SK-MEL-5 (cell line): Measurements from ENCODE around the gene FOXC2. TPM values are rescaled to one million over a fixed set of nuclear protein-coding genes. Genes with fewer than 3 reads are reported as not detected.
"Not testable (repeated sequence)": the region's sequence is repeated elsewhere in the genome, so short reads cannot be mapped to it uniquely, and the experiment has no call there.

ENCODE experiments used
- DNase-seq: peaks from one replicate; pipeline ENCODE4 v3.0.0-alpha.2; 2016; ENCODE audit warnings: low read depth, low spot score
- in situ Hi-C: cut with HindIII; loops from 2 replicates; pipeline ENCODE4 v1.10.0; 2016; ENCODE audit warnings: low sequenced_read_pairs, high pct_unique_total_duplicates, low pct_unique_long_range_greater_than_20kb
- total RNA-seq: library from RNA; depleted of rRNA; stranded (reverse); fragments of >200 nt; shearing (Covaris generic); gene quantifications from 2 replicates; pipeline ENCODE4 v1.2.3, GENCODE V29; 2014

FOXC2 gene
- total RNA-seq, 1 experiment from 2014 or later: not detected

GRCh38 chr16:86577314-86577971 lies 10.8 kb downstream of the FOXC2 start:
- no peak for DNase-seq
- in situ Hi-C loops: no loop called here

GRCh38 chr16:86578061-86578599 lies 11.5 kb downstream of the FOXC2 start, which contains the start of gene FOXL1:
TSS of gene FOXL1 (plus strand) at chr16:86578549. CDS start at chr16:86578724, 175 bp downstream.
- in situ Hi-C loops: no loop called here
- DNase-seq: no peak

- no peak for DNase-seq
- in situ Hi-C loops: no loop called here
Observed at GRCh38 chr16:86578611-86579267, 12.1 kb downstream of the FOXC2 start.

DNA sequence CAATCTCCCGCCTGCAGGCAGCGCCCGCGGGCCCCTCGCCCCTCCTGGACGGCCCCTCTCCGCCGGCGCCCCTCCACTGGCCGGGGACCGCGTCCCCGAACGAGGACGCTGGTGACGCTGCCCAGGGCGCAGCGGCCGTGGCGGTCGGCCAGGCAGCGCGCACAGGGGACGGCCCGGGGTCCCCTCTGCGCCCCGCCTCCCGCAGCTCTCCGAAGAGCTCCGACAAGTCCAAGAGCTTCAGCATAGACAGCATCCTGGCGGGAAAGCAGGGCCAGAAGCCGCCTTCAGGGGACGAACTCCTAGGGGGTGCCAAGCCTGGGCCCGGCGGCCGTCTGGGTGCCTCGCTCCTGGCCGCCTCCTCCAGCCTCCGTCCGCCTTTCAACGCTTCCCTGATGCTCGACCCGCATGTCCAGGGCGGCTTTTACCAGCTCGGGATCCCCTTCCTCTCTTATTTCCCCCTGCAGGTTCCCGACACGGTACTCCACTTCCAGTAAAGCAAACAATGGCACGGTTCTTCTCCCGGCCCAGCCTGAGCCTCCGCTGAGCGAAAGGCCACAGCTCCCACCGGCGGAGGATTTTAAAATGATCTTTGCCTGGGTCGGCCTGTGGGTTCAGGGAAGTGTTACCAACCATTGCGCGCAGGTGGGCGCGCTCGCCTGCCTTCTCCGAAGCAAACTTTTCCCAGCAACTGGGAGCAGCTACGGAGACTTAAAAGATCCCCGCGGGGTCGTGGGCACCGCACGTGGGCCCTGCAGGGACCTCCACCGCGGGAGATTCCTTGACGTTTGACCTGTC lies 12.8 kb downstream of the FOXC2 start:
- in situ Hi-C loops: no loop called here
- no peak for DNase-seq

- in situ Hi-C loops: no loop called here
- no peak for DNase-seq
Observed at GRCh38 chr16:86580063-86580790, 13.6 kb downstream of the FOXC2 start.

GRCh38 chr16:86580791-86581170 lies 14.2 kb downstream of the FOXC2 start:
- in situ Hi-C loops: no loop called here

GRCh38 chr16:86581458-86581857 lies 14.8 kb downstream of the FOXC2 start:
- DNase-seq: no peak
- in situ Hi-C loops: no loop called here

More at GRCh38 chr16:86580791-86581170, 14.2 kb downstream of the FOXC2 start:
- no peak for DNase-seq

DNA sequence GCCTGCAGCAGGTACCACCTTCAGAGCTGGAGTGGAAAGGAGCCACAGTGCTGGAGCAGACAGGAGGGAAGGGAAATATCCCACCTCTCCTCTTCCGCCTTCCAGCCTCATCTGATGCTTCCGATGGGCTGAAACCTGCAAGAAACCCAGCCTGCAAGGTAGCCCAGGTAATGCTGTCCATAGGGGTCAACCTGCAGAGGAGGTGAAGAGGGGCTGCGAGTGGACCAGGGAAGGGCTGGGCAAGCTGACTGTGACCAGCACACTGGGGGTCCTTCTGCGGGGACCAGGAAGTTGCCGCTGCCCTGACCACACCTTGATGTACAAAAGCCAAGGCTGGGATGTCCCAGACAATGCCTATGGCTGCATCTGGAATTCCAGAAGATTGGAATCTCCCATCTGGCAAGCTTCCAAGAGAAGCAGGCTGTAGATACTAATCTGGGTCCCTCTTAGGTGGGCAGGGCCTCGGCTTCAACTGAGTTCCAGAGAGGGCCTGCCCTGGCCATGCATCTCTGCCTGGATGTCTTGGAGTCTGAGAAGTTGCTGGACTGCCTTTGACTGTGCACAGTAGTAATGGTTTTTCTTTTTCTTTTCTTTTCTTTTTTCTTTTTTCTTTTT lies 17.5 kb downstream of the FOXC2 start:
- DNase-seq: no peak
- in situ Hi-C loops: no loop called here

- DNase-seq: no peak
- in situ Hi-C loops: no loop called here
Observed at GRCh38 chr16:86584726-86585721, 18.4 kb downstream of the FOXC2 start.

GRCh38 chr16:86585821-86586611 lies 19.4 kb downstream of the FOXC2 start:
- DNase-seq: no peak
- in situ Hi-C loops: no loop called here

DNA sequence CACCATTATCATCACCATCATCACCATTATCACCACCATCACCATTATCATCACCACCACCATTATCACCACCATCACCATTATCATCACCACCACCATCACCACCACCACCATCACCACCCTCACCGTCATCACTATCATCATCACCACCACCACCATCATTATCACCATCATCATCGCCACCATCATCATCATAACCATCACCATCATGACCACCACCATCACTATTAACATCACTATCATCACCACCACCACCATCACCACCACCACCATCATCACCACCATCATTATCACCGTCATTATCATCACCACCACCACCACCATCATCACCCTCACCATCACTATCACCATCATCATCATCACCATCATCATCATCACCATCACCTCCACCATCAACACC lies 20.9 kb downstream of the FOXC2 start:
- in situ Hi-C loops: no loop called here
- no peak for DNase-seq

GRCh38 chr16:86587955-86588354 lies 21.3 kb downstream of the FOXC2 start:
- in situ Hi-C loops: not testable (repeated sequence)

GRCh38 chr16:86590501-86591144 lies 24.0 kb downstream of the FOXC2 start:
- no peak for DNase-seq
- in situ Hi-C loops: no loop called here

More at GRCh38 chr16:86587955-86588354, 21.3 kb downstream of the FOXC2 start:
- not testable (repeated sequence) for DNase-seq

DNA sequence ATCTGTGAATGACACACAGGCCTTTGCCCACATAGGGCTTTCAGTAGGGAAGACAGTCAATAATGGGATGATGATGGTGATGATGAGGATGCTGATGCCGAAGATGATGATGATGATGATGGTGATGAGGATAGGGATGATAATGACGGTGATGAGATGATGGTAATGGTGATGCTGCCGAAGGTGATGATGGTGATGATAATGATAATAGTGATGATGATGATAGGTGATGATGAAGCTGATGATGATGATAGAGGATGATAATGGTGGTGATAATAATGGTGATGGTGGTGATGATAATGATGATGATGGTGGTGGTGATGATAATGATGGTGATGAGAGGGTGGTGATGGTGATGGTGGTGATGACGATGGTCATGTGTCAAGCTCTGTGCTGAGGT lies 24.6 kb downstream of the FOXC2 start:
- no peak for DNase-seq
- in situ Hi-C loops: no loop called here
